Kidney (tissue), 14 donors: ENCODE data around the gene ATP5F1D. TPM values are rescaled to one million over a fixed set of nuclear protein-coding genes. Genes with fewer than 3 reads are reported as not detected.

Experiments
- DNase-seq, 5 donors: peaks; one replicate each; pipeline ENCODE4 v3.0.0-alpha.2; 2013 to 2020
- FAIRE-seq: peaks from 2 replicates; lab custom pipeline; 2012; peaks lifted over from hg19 to GRCh38; lab: Jason Lieb, UNC
- H3K27ac ChIP-seq, 2 donors: one replicate each; pipeline ENCODE4 v1.7.0; 2013; ENCODE audit warnings: low read depth in 2 of 2, low read length in 2 of 2, inconsistent platforms in 1 of 2
- H3K27me3 ChIP-seq: one replicate; pipeline ENCODE4 v1.7.1; 2013; ENCODE audit warnings: low read length, inconsistent platforms; ENCODE audit not compliant: control insufficient read depth, insufficient read depth
- H3K36me3 ChIP-seq, 3 donors: one replicate each; pipeline versions ENCODE4 v1.7.0 to v1.7.1; 2013; ENCODE audit warnings: low read length in 3 of 3, control low read depth in 1 of 3, inconsistent platforms in 1 of 3; ENCODE audit not compliant: insufficient read depth in 3 of 3, control insufficient read depth in 2 of 3
- H3K4me1 ChIP-seq, 3 donors: one replicate each; pipeline versions ENCODE4 v1.7.0 to v1.7.1; 2013; ENCODE audit warnings: low read length in 3 of 3, inconsistent platforms in 1 of 3, low read depth in 1 of 3; ENCODE audit not compliant: control insufficient read depth in 2 of 3, insufficient read depth in 2 of 3
- H3K4me3 ChIP-seq, 3 donors: one replicate each; pipeline versions ENCODE4 v1.7.0 to v1.8.1; 2013; ENCODE audit warnings: low read length in 3 of 3, control low read depth in 1 of 3, inconsistent platforms in 1 of 3
- H3K9ac ChIP-seq, 3 donors: one replicate each; pipeline versions ENCODE4 v1.7.0 to v1.7.1; 2013; ENCODE audit warnings: low read length in 3 of 3, control low read depth in 1 of 3, inconsistent platforms in 1 of 3
- H3K9me3 ChIP-seq, 3 donors: one replicate each; pipeline versions ENCODE4 v1.7.0 to v1.7.1; 2013; ENCODE audit warnings: low read length in 3 of 3, control low read depth in 1 of 3, inconsistent platforms in 1 of 3; ENCODE audit not compliant: control insufficient read depth in 2 of 3, insufficient read depth in 1 of 3
- intact Hi-C: fragments of 100-400 bp; cut with DNase I; formaldehyde crosslinking; loops from one replicate; pipeline ENCODE4 v1.11.1; 2022
- polyA plus RNA-seq: library from polyadenylated mRNA; stranded (reverse); fragments of 350-450 nt; fragmentation: Illumina TruSeq; extraction: RNeasy Lipid Tissue Mini Kit (QIAGEN cat#74804); gene quantifications from one replicate; pipeline ENCODE4 v1.2.3, GENCODE V29; 2014; ENCODE audit warnings: low read depth, low replicate concordance; ENCODE audit not compliant: insufficient read depth
- total RNA-seq: library from RNA; stranded (reverse); fragmentation: NEBNext Ultra II Directional; extraction: Animal tissue kit (Norgen Biotek cat#: 25700); gene quantifications from one replicate; pipeline ENCODE4 v1.2.1, GENCODE V29; 2021
- TF ChIP-seq, protein P1 (sequence below): IDR thresholded peaks from 3 replicates; pipeline ENCODE4 v1.5.1; 2012; ENCODE audit warnings: mild to moderate bottlenecking, moderate library complexity, borderline replicate concordance; ENCODE audit not compliant: insufficient read depth; ENCODE audit errors: extremely low read depth
- donor health status: control.
- donor health status: control.
- donor health status: control.
- donor health status: control.
- donor health status: control.
- donor health status: DM: yes; HTN: yes; CAD: no.
- donor health status: Normal renal cell carcinoma (clear cell type).

The ATP5F1D gene
- total and polyA plus RNA-seq, 2 donors from 2014 or later: 183 to 641 TPM

DNA sequence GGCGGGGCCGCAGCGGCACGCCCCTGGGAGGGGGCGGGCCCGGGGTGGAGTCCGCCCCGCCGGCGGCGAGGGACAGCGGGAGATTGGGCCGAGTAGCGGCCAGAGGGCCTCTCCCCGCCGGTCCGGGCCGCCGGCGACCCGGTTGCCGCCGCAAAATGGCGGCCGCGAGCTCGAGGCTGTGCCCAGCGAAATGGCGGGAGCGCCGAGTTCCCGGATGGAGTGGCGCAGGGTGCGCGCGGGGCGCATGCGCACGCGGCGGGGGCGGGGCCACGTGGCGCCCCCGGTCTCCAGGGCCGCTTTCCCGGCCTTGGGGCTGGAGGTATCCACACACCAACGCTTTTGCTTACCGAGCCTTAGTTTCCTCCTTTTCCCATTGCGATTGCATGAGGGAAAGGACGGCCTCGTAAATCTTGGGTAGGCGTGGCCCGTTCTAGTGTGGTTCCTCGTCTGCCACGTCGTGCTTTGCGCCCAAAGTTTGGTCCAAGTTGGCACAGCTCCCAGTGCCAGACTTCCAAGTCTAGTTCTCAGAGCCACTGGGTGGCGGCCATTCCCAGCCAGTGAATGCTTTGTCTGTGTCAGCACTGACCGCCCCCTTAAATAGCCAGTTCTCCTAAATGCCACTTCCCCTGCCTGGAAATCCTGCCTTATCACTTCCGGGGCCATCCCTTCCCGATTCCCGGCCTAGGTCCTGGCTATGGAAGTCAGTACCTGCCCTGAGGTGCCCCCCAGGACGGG lies 28.1 kb downstream of the ATP5F1D start:
- no peaks in the 10 kb centered on the region for H3K9me3 ChIP-seq
- peaks cover 5 to 35% (median 17%) of the 10 kb centered on the region in 3 donors for H3K36me3 ChIP-seq
- peaks cover 3 to 67% (median 37%) of the 10 kb centered on the region in 3 donors for H3K4me1 ChIP-seq
- DNase-seq (peak; percentile 86 to 97 (median 94)), FAIRE-seq (no peak)
- H3K27me3 ChIP-seq: no peaks in the 10 kb centered on the region
- intact Hi-C loops: no loop called here
- TF ChIP-seq, protein P1, sequence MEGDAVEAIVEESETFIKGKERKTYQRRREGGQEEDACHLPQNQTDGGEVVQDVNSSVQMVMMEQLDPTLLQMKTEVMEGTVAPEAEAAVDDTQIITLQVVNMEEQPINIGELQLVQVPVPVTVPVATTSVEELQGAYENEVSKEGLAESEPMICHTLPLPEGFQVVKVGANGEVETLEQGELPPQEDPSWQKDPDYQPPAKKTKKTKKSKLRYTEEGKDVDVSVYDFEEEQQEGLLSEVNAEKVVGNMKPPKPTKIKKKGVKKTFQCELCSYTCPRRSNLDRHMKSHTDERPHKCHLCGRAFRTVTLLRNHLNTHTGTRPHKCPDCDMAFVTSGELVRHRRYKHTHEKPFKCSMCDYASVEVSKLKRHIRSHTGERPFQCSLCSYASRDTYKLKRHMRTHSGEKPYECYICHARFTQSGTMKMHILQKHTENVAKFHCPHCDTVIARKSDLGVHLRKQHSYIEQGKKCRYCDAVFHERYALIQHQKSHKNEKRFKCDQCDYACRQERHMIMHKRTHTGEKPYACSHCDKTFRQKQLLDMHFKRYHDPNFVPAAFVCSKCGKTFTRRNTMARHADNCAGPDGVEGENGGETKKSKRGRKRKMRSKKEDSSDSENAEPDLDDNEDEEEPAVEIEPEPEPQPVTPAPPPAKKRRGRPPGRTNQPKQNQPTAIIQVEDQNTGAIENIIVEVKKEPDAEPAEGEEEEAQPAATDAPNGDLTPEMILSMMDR: no peak
- peak overlapping the region; percentile 96 to 97 for H3K27ac ChIP-seq
- H3K9ac ChIP-seq: peak overlapping the region; percentile 77 to 97 (median 91)
- H3K4me3 ChIP-seq: peak overlapping the region; percentile 89 to 96 (median 94)

DNA sequence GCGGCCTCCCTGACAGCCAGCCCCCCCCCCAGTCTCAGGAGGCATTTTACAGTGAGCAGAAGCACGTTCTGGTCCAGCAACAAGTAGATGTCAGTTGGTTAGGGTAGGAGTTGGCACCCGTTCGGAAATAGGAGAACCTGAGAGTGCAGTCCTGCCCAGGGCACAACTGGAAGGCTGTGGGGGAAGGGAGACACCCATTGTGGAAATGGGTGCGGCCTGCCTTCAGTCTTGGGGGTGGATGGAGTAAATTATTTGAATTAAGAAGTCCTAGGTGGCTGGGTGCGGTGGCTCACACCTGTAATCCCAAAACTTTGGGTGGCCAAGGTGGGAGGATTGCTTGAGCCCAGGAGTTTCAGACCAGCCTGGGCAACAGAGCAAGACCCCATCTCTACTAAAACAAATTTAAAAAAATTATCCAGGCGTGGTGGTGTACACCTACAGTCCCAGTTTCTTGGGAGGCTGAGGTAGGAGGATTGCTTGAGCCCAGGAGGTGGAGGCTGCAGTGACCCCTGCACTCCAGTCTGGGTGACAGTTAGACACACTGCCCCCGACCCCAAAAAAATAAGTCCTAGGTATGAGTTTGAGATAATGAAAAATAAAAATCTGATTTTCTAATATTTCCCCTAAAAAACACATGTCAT lies 28.8 kb downstream of the ATP5F1D start:
- TF ChIP-seq, protein P1: no peak
- intact Hi-C loops: no loop called here
- FAIRE-seq (no peak), DNase-seq (no peak)
- Histone ChIP-seq H3K4me1 (peaks cover 3 to 66% (median 32%) of the 10 kb centered on the region in 3 donors), H3K27ac (peak overlapping the region; percentile 96 to 97), H3K9me3 (no peaks in the 10 kb centered on the region), H3K4me3 (peak overlapping the region; percentile 89 to 96 (median 94)), H3K27me3 (no peaks in the 10 kb centered on the region), H3K36me3 (peaks cover 5 to 35% (median 17%) of the 10 kb centered on the region in 3 donors), H3K9ac (peak overlapping the region; percentile 77 to 97 (median 91))

DNA sequence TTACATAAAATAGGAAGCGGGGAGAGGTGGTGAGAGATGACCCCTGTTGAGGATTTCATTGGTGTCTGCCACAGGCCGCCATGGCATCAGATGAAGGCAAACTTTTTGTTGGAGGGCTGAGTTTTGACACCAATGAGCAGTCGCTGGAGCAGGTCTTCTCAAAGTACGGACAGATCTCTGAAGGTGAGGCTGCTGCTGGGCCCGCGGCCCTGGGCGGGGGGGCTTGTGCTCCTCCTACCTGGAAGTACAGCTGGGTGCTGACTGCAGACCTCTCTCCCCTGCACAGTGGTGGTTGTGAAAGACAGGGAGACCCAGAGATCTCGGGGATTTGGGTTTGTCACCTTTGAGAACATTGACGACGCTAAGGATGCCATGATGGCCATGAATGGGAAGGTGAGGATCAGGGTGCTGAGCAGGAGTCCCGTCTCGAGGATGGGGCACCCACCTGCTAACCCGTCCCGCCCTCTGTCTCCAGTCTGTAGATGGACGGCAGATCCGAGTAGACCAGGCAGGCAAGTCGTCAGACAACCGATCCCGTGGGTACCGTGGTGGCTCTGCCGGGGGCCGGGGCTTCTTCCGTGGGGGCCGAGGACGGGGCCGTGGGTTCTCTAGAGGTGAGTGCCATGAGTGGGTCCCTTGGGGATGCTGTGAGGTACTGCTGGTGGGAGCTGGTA lies 29.4 kb downstream of the ATP5F1D start:
- H3K27me3 ChIP-seq: no peaks in the 10 kb centered on the region
- peaks cover 5 to 35% (median 17%) of the 10 kb centered on the region in 3 donors for H3K36me3 ChIP-seq
- DNase-seq (peak in 1 of 5 donors; percentile 65), FAIRE-seq (no peak)
- TF ChIP-seq, protein P1: no peak
- H3K27ac ChIP-seq: peak overlapping the region; percentile 23 to 57
- no peaks in the 10 kb centered on the region for H3K9me3 ChIP-seq
- H3K4me3 ChIP-seq: peak overlapping the region in 2 of 3 donors; percentile 89 to 94
- intact Hi-C loops: no loop called here
- peaks cover 3 to 61% (median 32%) of the 10 kb centered on the region in 3 donors for H3K4me1 ChIP-seq
- H3K9ac ChIP-seq: peak overlapping the region in 2 of 3 donors; percentile 72 to 97
